Ramos (cell line): ENCODE data around the gene GPC6.
"Not testable (repeated sequence)": the region's sequence is repeated elsewhere in the genome, so short reads cannot be mapped to it uniquely, and the experiment has no call there.

Experiments
- in situ Hi-C: fragments of 300-500 bp; cut with MboI; formaldehyde crosslinking; loops from one replicate; pipeline ENCODE4 v1.14.3; 2022; ENCODE audit warnings: low sequenced_read_pairs; ENCODE audit not compliant: unreplicated experiment

Gene GPC6

GRCh38 chr13:93473441-93474270 lies 247.0 kb downstream of the GPC6 start:
- in situ Hi-C loops = no loop called here

GRCh38 chr13:93476175-93476574 lies 249.6 kb downstream of the GPC6 start:
- in situ Hi-C loops = no loop called here

- in situ Hi-C loops = no loop called here
Observed at GRCh38 chr13:93477238-93477637, 250.6 kb downstream of the GPC6 start.

- in situ Hi-C loops = no loop called here
Observed at GRCh38 chr13:93480553-93481106, 254.0 kb downstream of the GPC6 start.

GRCh38 chr13:93496117-93496516 lies 269.5 kb downstream of the GPC6 start:
- in situ Hi-C loops = not testable (repeated sequence)

- in situ Hi-C loops = no loop called here
Observed at GRCh38 chr13:93496985-93497673, 270.5 kb downstream of the GPC6 start.

GRCh38 chr13:93499991-93500390 lies 273.4 kb downstream of the GPC6 start:
- in situ Hi-C loops = no loop called here

- in situ Hi-C loops = no loop called here
Observed at GRCh38 chr13:93502071-93502470, 275.5 kb downstream of the GPC6 start.

GRCh38 chr13:93502987-93503615 lies 276.5 kb downstream of the GPC6 start:
- in situ Hi-C loops = no loop called here

- in situ Hi-C loops = no loop called here
Observed at GRCh38 chr13:93505104-93505952, 278.7 kb downstream of the GPC6 start.

GRCh38 chr13:93511011-93511410 lies 284.4 kb downstream of the GPC6 start:
- in situ Hi-C loops = no loop called here

GRCh38 chr13:93515267-93515666 lies 288.7 kb downstream of the GPC6 start:
- in situ Hi-C loops = no loop called here

- in situ Hi-C loops = no loop called here
Observed at GRCh38 chr13:93517658-93518057, 291.1 kb downstream of the GPC6 start.

- in situ Hi-C loops = no loop called here
Observed at GRCh38 chr13:93521307-93521706, 294.7 kb downstream of the GPC6 start.

- in situ Hi-C loops = no loop called here
Observed at GRCh38 chr13:93522501-93522900, 295.9 kb downstream of the GPC6 start.

- in situ Hi-C loops = no loop called here
Observed at GRCh38 chr13:93525087-93525486, 298.5 kb downstream of the GPC6 start.

- in situ Hi-C loops = no loop called here
Observed at GRCh38 chr13:93527748-93528297, 301.2 kb downstream of the GPC6 start.

GRCh38 chr13:93529961-93530360 lies 303.4 kb downstream of the GPC6 start:
- in situ Hi-C loops = no loop called here

GRCh38 chr13:93534181-93534700 lies 307.6 kb downstream of the GPC6 start:
- in situ Hi-C loops = no loop called here
